IMR-90 (cell line): ENCODE results near the gene GORASP1. TPM values are rescaled to one million over a fixed set of nuclear protein-coding genes. Genes with fewer than 3 reads are reported as not detected.
A peak's percentile ranks its signal among the peaks of the same experiment; 100 is the strongest.

Experiments
- ATAC-seq: fragments of 200-7000 bp; cut with Tn5 transposase; 2 replicates; pipeline ENCODE4 v1.9.1; 2020; ENCODE audit warnings: low read depth, mild to moderate bottlenecking, moderate library complexity
- BruUV-seq: library from RNA; stranded (reverse); fragments of 400-500 nt; replicated peaks from 2 replicates; lab custom pipeline; 2021; lab: Mats Ljungman, UMichigan
- CTCF ChIA-PET: fragments of 300-600 bp; formaldehyde crosslinking; extraction: SDS; loops from one replicate; lab custom pipeline; 2021; ENCODE audit warnings: antibody characterized with exemption; lab: Yijun Ruan, JAX
- POLR2A ChIA-PET: fragments of 300-600 bp; sonication (Branson Sonifier 250); formaldehyde crosslinking; loops from one replicate; lab custom pipeline; 2022; ENCODE audit warnings: antibody characterized with exemption; ENCODE audit not compliant: unreplicated experiment; lab: Charles Lee
- DNase-seq: peaks from one replicate; pipeline ENCODE4 v3.0.0; 2013
- H2AFZ ChIP-seq: replicated peaks from 2 replicates; pipeline ENCODE3; 2013; ENCODE audit warnings: low read length, mild to moderate bottlenecking; ENCODE audit not compliant: poor library complexity
- H2AK5ac ChIP-seq: 2 replicates; pipeline ENCODE4 v1.6.1; 2013; ENCODE audit warnings: low read depth, low read length, inconsistent platforms
- H2AK9ac ChIP-seq: replicated peaks from 2 replicates; pipeline ENCODE3; 2013; ENCODE audit warnings: mild to moderate bottlenecking, low read depth, low read length, moderate library complexity; ENCODE audit not compliant: poor library complexity
- H2BK120ac ChIP-seq: 2 replicates; pipeline ENCODE4 v1.6.1; 2013; ENCODE audit warnings: low read depth, low read length, inconsistent platforms
- H2BK15ac ChIP-seq: 3 replicates; pipeline ENCODE4 v1.6.1; 2013; ENCODE audit warnings: low read depth, low read length, inconsistent platforms
- H2BK20ac ChIP-seq: 2 replicates; pipeline ENCODE4 v1.6.1; 2013; ENCODE audit warnings: low read depth, mild to moderate bottlenecking, inconsistent platforms, low read length, moderate library complexity
- H2BK5ac ChIP-seq: 2 replicates; pipeline ENCODE4 v1.6.1; 2013; ENCODE audit warnings: mild to moderate bottlenecking, low read depth, low read length, inconsistent platforms; ENCODE audit not compliant: poor library complexity, severe bottlenecking
- H3K14ac ChIP-seq: replicated peaks from 2 replicates; pipeline ENCODE4 v1.6.1; 2013; ENCODE audit warnings: low read depth, low read length, inconsistent platforms
- H3K18ac ChIP-seq: 2 replicates; pipeline ENCODE4 v1.6.1; 2013; ENCODE audit warnings: low read depth, low read length, control low read depth
- H3K23ac ChIP-seq: 2 replicates; pipeline ENCODE4 v1.6.1; 2013; ENCODE audit warnings: low read depth, low read length, inconsistent platforms
- H3K27ac ChIP-seq: 2 replicates; pipeline ENCODE4 v1.5.1; 2013; ENCODE audit warnings: mild to moderate bottlenecking, control low read depth, low read length; ENCODE audit not compliant: insufficient read depth
- H3K27me3 ChIP-seq: 2 replicates; pipeline ENCODE4 v1.6.1; 2013; ENCODE audit warnings: low read length; ENCODE audit not compliant: control insufficient read depth, insufficient read depth
- H3K36me3 ChIP-seq: 2 replicates; pipeline ENCODE4 v1.6.1; 2013; ENCODE audit warnings: low read length, mixed read lengths; ENCODE audit not compliant: control insufficient read depth, insufficient read depth
- H3K4ac ChIP-seq: 2 replicates; pipeline ENCODE4 v1.6.1; 2013; ENCODE audit warnings: low read depth, low read length, inconsistent platforms
- H3K4me1 ChIP-seq: 2 replicates; pipeline ENCODE4 v1.6.1; 2013; ENCODE audit warnings: low read length, mixed read lengths; ENCODE audit not compliant: control insufficient read depth, insufficient read depth
- H3K4me2 ChIP-seq: 2 replicates; pipeline ENCODE4 v1.6.1; 2013; ENCODE audit warnings: low read depth, mild to moderate bottlenecking, control low read depth, low read length, moderate library complexity
- H3K4me3 ChIP-seq: 2 replicates; pipeline ENCODE4 v1.5.1; 2013; ENCODE audit warnings: low read depth, mild to moderate bottlenecking, control low read depth, low read length, moderate library complexity; ENCODE audit not compliant: insufficient read depth
- H3K56ac ChIP-seq: 2 replicates; pipeline ENCODE4 v1.6.1; 2013; ENCODE audit warnings: low read length, inconsistent platforms; ENCODE audit not compliant: insufficient read depth; ENCODE audit errors: extremely low read depth
- H3K79me1 ChIP-seq, 2 experiments: 2 replicates each; pipeline ENCODE4 v1.6.1; 2013; ENCODE audit warnings: low read length in 2 of 2, inconsistent platforms in 1 of 2, low read depth in 1 of 2
- H3K9ac ChIP-seq: 2 replicates; pipeline ENCODE4 v1.6.1; 2013; ENCODE audit warnings: low read depth, low read length, control low read depth
- H3K9me1 ChIP-seq: 2 replicates; pipeline ENCODE4 v1.6.1; 2013; ENCODE audit warnings: low read length, inconsistent platforms; ENCODE audit not compliant: insufficient read depth
- H3K9me3 ChIP-seq: 2 replicates; pipeline ENCODE4 v1.6.1; 2013; ENCODE audit warnings: low read length; ENCODE audit not compliant: control insufficient read depth, insufficient read depth
- H4K20me1 ChIP-seq: 2 replicates; pipeline ENCODE4 v1.6.1; 2013; ENCODE audit warnings: low read length, inconsistent platforms; ENCODE audit not compliant: insufficient read depth
- H4K5ac ChIP-seq: 2 replicates; pipeline ENCODE4 v1.6.1; 2013; ENCODE audit warnings: mild to moderate bottlenecking, low read depth, low read length, control low read depth
- H4K8ac ChIP-seq, 2 experiments: 2 replicates each; pipeline ENCODE4 v1.6.1; 2013; ENCODE audit warnings: low read depth in 2 of 2, low read length in 2 of 2, control low read depth in 1 of 2, inconsistent platforms in 1 of 2
- H4K91ac ChIP-seq: 2 replicates; pipeline ENCODE4 v1.6.1; 2013; ENCODE audit warnings: low read depth, low read length, inconsistent platforms; ENCODE audit not compliant: insufficient read depth
- CHD1 ChIP-seq: IDR thresholded peaks from 2 replicates; pipeline ENCODE4 v1.6.1; 2012; ENCODE audit warnings: low read depth, low read length, improper control_type of control experiment
- NFE2L2 ChIP-seq: fragments of 150-350 bp; IDR thresholded peaks from 2 replicates; pipeline ENCODE4 v1.6.1; 2016; ENCODE audit warnings: low read depth, mild to moderate bottlenecking, low read length
- POLR2A ChIP-seq: IDR thresholded peaks from 2 replicates; pipeline ENCODE4 v1.6.1; 2012; ENCODE audit warnings: mild to moderate bottlenecking, low read depth, low read length
- WGBS, 2 experiments: methylation state at CpG; one replicate each; pipeline versions ENCODE4 v1.1.5 to v1.1.7; 2013; ENCODE audit warnings: missing lambda C conversion rate in 2 of 2; ENCODE audit not compliant: insufficient read length in 1 of 2; ENCODE audit errors: extremely low coverage in 2 of 2; 5-methylcytosine and 5-hydroxymethylcytosine counted together
- dilution Hi-C: fragments of 300-500 bp; cut with HindIII; formaldehyde crosslinking; loops from one replicate; pipeline ENCODE4 v1.14.3; 2018; ENCODE audit warnings: low sequenced_read_pairs; ENCODE audit not compliant: unreplicated experiment
- in situ Hi-C: fragments of 300-500 bp; cut with MboI; formaldehyde crosslinking; loops from 3 replicates; pipeline ENCODE4 v1.14.3; 2019; ENCODE audit warnings: low sequenced_read_pairs, inconsistent platforms, mixed read lengths
- intact Hi-C: fragments of 100-400 bp; cut with micrococcal nuclease; formaldehyde crosslinking; loops from 2 replicates; pipeline ENCODE4 v1.10.0; 2022
- polyA plus RNA-seq, 3 experiments: library from polyadenylated mRNA; depleted of rRNA; stranded (reverse); fragments of >200 nt; gene quantifications; 2 replicates each; pipeline ENCODE4 v1.2.3, GENCODE V29; 2012; ENCODE audit warnings: low replicate concordance in 1 of 3
- total RNA-seq: library from RNA; depleted of rRNA; stranded (reverse); fragments of >200 nt; gene quantifications from 2 replicates; pipeline ENCODE4 v1.2.3, GENCODE V29; 2012
- TF ChIP-seq, protein P1 (sequence below): conservative IDR thresholded peaks from 2 replicates; pipeline ENCODE4 v1.5.1; 2012; ENCODE audit warnings: mild to moderate bottlenecking, low read depth, low read length, improper control_type of control experiment

GORASP1 gene
- total and polyA plus RNA-seq, 2 of the 4 experiments (the other 2 are of a cell fraction): 35.0 to 56.6 TPM

DNA sequence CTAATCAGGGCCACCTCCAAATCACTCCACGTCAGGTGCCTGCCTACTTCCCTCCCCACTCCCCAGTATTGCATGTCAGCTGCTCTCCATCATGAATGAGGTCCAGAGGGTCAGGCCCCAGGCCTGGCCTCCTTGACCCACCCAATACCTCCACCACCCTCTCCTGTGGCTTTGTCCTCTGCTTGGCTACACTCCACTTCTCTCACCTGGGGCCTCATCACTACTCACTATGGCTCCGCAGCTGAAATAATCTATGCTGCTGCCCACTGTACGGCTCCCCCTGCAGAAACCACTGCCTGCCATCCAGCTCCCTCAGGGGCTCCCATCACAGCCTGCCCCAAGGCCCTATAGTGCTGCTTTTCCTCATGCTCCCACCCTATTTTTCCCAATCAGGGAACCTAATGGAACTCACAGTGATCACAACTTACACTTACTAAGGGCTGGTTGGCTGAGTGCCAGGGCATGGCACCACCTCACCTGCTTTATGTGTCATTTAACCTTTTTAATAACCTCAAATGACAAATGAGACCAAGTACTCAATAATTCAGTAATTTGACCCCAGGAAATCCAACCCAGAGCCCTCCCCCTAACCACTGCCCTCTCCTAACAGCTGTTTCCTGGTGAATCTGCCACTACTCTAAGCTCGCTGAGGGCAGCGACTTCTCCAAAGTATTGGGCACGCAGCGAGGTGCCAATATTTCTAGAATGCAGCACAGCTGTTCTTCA lies 2.3 kb downstream of the GORASP1 start:
- no peak overlapping the region for H2BK20ac ChIP-seq
- H2AK5ac ChIP-seq: no peak overlapping the region
- H3K18ac ChIP-seq: no peak overlapping the region
- H2AK9ac ChIP-seq: no peak overlapping the region
- no peak overlapping the region for H3K14ac ChIP-seq
- H2BK15ac ChIP-seq: no peak overlapping the region
- no peak overlapping the region for H4K91ac ChIP-seq
- dilution Hi-C loops (no loop called here), in situ Hi-C loops (no loop called here), intact Hi-C loops (loop anchor here (5.0 kb wide), 2 partner anchors 62 to 277 kb away; partner anchors contain the start of gene SLC25A38)
- H3K27ac ChIP-seq: no peak overlapping the region
- H3K4me1 ChIP-seq: peaks cover 4% of the 10 kb centered on the region; the same call in 1 of the 2 replicates
- no peak for DNase-seq
- no peak overlapping the region for H2BK120ac ChIP-seq
- no peak overlapping the region for H3K56ac ChIP-seq
- ATAC-seq: no peak
- no peak overlapping the region for H3K4me3 ChIP-seq
- peaks cover 8% of the 10 kb centered on the region for H3K9me1 ChIP-seq
- H3K36me3 ChIP-seq: peaks cover 5% of the 10 kb centered on the region; the same call in 1 of the 2 replicates
- no peak overlapping the region for H3K9ac ChIP-seq
- H3K27me3 ChIP-seq: no peaks in the 10 kb centered on the region
- BruUV-seq: no TSS peak
- 0 out of 2 replicates have a peak overlapping the region, but pooled peaks have one; percentile 69 for H3K23ac ChIP-seq
- H3K79me1 ChIP-seq: peaks cover 14 to 65% of the 10 kb centered on the region in 2 experiments
- H4K5ac ChIP-seq: no peak overlapping the region
- WGBS, 2 experiments: 95% methylated on average over 2 of the region's 7 CpGs; no CpG with 5 or more reads in 1 of the 2 experiments
- no peak overlapping the region; the same call in 1 of the 2 replicates for H3K4me2 ChIP-seq
- no peak overlapping the region for H3K4ac ChIP-seq
- no peak overlapping the region for H2AFZ ChIP-seq
- H4K20me1 ChIP-seq: peaks cover 59% of the 10 kb centered on the region
- no peaks in the 10 kb centered on the region for H3K9me3 ChIP-seq
- no peak overlapping the region for H2BK5ac ChIP-seq
- TF ChIP-seq, protein P1, sequence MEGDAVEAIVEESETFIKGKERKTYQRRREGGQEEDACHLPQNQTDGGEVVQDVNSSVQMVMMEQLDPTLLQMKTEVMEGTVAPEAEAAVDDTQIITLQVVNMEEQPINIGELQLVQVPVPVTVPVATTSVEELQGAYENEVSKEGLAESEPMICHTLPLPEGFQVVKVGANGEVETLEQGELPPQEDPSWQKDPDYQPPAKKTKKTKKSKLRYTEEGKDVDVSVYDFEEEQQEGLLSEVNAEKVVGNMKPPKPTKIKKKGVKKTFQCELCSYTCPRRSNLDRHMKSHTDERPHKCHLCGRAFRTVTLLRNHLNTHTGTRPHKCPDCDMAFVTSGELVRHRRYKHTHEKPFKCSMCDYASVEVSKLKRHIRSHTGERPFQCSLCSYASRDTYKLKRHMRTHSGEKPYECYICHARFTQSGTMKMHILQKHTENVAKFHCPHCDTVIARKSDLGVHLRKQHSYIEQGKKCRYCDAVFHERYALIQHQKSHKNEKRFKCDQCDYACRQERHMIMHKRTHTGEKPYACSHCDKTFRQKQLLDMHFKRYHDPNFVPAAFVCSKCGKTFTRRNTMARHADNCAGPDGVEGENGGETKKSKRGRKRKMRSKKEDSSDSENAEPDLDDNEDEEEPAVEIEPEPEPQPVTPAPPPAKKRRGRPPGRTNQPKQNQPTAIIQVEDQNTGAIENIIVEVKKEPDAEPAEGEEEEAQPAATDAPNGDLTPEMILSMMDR: no peak
- no peak for TF ChIP-seq POLR2A
- no peak for TF ChIP-seq CHD1
- TF ChIP-seq NFE2L2: no peak
- ChIA-PET CTCF (interaction anchor here (1.1 kb wide), 1 partner anchor 73 kb away, joined by 3 read pairs; no protein-coding TSS in a partner anchor), POLR2A (interaction anchor here (0.6 kb wide), 1 partner anchor 11 kb away, joined by 3 read pairs; no protein-coding TSS in a partner anchor)
- H4K8ac ChIP-seq: no peak overlapping the region
